Mesodermal cell (in vitro differentiated cells): ENCODE data around the gene RSPRY1.

Experiments used
- H3K27ac ChIP-seq: 2 replicates; pipeline ENCODE4 v1.7.0; 2013; ENCODE audit warnings: mild to moderate bottlenecking, low read depth, low read length, moderate library complexity; ENCODE audit not compliant: severe bottlenecking
- H3K36me3 ChIP-seq: 2 replicates; pipeline ENCODE4 v1.7.1; 2013; ENCODE audit warnings: mild to moderate bottlenecking, low read length, moderate library complexity; ENCODE audit not compliant: control insufficient read depth, insufficient read depth
- H3K4me1 ChIP-seq: one replicate; pipeline ENCODE4 v1.7.1; 2013; ENCODE audit warnings: mild to moderate bottlenecking, low read length; ENCODE audit not compliant: insufficient read depth, control insufficient read depth, poor library complexity, severe bottlenecking
- H3K4me3 ChIP-seq: 2 replicates; pipeline ENCODE4 v1.7.0; 2013; ENCODE audit warnings: low read length, control low read depth, mild to moderate bottlenecking; ENCODE audit not compliant: insufficient read depth, poor library complexity, severe bottlenecking; ENCODE audit errors: extremely low read depth
- H3K9me3 ChIP-seq: 2 replicates; pipeline ENCODE4 v1.7.1; 2013; ENCODE audit warnings: mild to moderate bottlenecking, low read length, moderate library complexity; ENCODE audit not compliant: control insufficient read depth
- WGBS, 2 experiments: methylation state at CpG; one replicate each; pipeline ENCODE4 v1.1.5; 2013; ENCODE audit warnings: missing lambda C conversion rate in 2 of 2; ENCODE audit not compliant: insufficient coverage in 2 of 2; 5-methylcytosine and 5-hydroxymethylcytosine counted together

The RSPRY1 gene

GRCh38 chr16:57167953-57168352 lies 18.2 kb upstream of the RSPRY1 start:
- H3K9me3 ChIP-seq = no peaks in the 10 kb centered on the region
- no peak overlapping the region for H3K27ac ChIP-seq
- 48 to 60% methylated on average over 1 to 2 of the region's 4 CpGs for WGBS, 2 experiments
- H3K36me3 ChIP-seq = peaks cover 78% of the 10 kb centered on the region
- peaks cover 3% of the 10 kb centered on the region for H3K4me1 ChIP-seq
- H3K4me3 ChIP-seq = no peak overlapping the region

GRCh38 chr16:57169327-57169726 lies 16.8 kb upstream of the RSPRY1 start:
- peaks cover 78% of the 10 kb centered on the region for H3K36me3 ChIP-seq
- H3K9me3 ChIP-seq = no peaks in the 10 kb centered on the region
- peaks cover 3% of the 10 kb centered on the region for H3K4me1 ChIP-seq
- H3K27ac ChIP-seq = peak overlapping the region; percentile 91
- no peak overlapping the region for H3K4me3 ChIP-seq

- H3K27ac ChIP-seq = no peak overlapping the region
- no peaks in the 10 kb centered on the region for H3K9me3 ChIP-seq
- WGBS, 2 experiments = 93 to 100% methylated on average over 2 to 3 of the region's 5 CpGs
- peaks cover 3% of the 10 kb centered on the region for H3K4me1 ChIP-seq
- peaks cover 52% of the 10 kb centered on the region for H3K36me3 ChIP-seq
- H3K4me3 ChIP-seq = no peak overlapping the region
Observed at GRCh38 chr16:57172721-57173290, 13.3 kb upstream of the RSPRY1 start.

GRCh38 chr16:57175896-57176295 lies 10.2 kb upstream of the RSPRY1 start:
- no peaks in the 10 kb centered on the region for H3K9me3 ChIP-seq
- peaks cover 7% of the 10 kb centered on the region for H3K4me1 ChIP-seq
- peak overlapping the region; percentile 23 for H3K27ac ChIP-seq
- H3K36me3 ChIP-seq = peaks cover 41% of the 10 kb centered on the region
- 93 to 96% methylated on average over 2 to 3 of the region's 5 CpGs for WGBS, 2 experiments
- no peak overlapping the region for H3K4me3 ChIP-seq

GRCh38 chr16:57178196-57178595 lies 7.9 kb upstream of the RSPRY1 start:
- no peak overlapping the region for H3K4me3 ChIP-seq

GRCh38 chr16:57178793-57179212 lies 7.3 kb upstream of the RSPRY1 start:
- Histone ChIP-seq H3K9me3 (no peaks in the 10 kb centered on the region), H3K27ac (no peak overlapping the region), H3K4me1 (peaks cover 7% of the 10 kb centered on the region), H3K36me3 (peaks cover 15% of the 10 kb centered on the region), H3K4me3 (no peak overlapping the region)
- WGBS, 2 experiments = 67 to 100% methylated on average over 1 to 3 of the region's 4 CpGs

More at GRCh38 chr16:57178196-57178595, 7.9 kb upstream of the RSPRY1 start:
- H3K36me3 ChIP-seq = peaks cover 21% of the 10 kb centered on the region
- H3K27ac ChIP-seq = no peak overlapping the region
- H3K9me3 ChIP-seq = no peaks in the 10 kb centered on the region
- WGBS, 2 experiments = 87% methylated on average over 3 of the region's 3 CpGs; no CpG with 5 or more reads in 1 of the 2 experiments
- H3K4me1 ChIP-seq = peaks cover 7% of the 10 kb centered on the region

- Histone ChIP-seq H3K27ac (peak overlapping the region; percentile 69), H3K4me1 (peaks cover 9% of the 10 kb centered on the region), H3K4me3 (no peak overlapping the region), H3K36me3 (peaks cover 10% of the 10 kb centered on the region), H3K9me3 (no peaks in the 10 kb centered on the region)
- WGBS, 2 experiments = 95 to 100% methylated on average over 2 of the region's 3 CpGs
Observed at GRCh38 chr16:57179215-57179828, 6.8 kb upstream of the RSPRY1 start.

GRCh38 chr16:57184113-57184512 lies 2.0 kb upstream of the RSPRY1 start:
- H3K4me1 ChIP-seq = peaks cover 19% of the 10 kb centered on the region
- no peak overlapping the region for H3K4me3 ChIP-seq
- no peak overlapping the region for H3K27ac ChIP-seq
- WGBS, 2 experiments = 100% methylated on average over 1 of the region's 4 CpGs; no CpG with 5 or more reads in 1 of the 2 experiments
- no peaks in the 10 kb centered on the region for H3K9me3 ChIP-seq
- peaks cover 9% of the 10 kb centered on the region for H3K36me3 ChIP-seq

GRCh38 chr16:57184887-57185445 lies 1.2 kb upstream of the RSPRY1 start:
- Histone ChIP-seq H3K27ac (no peak overlapping the region), H3K4me3 (peak overlapping the region; percentile 98), H3K9me3 (no peaks in the 10 kb centered on the region), H3K4me1 (peaks cover 16% of the 10 kb centered on the region), H3K36me3 (peaks cover 16% of the 10 kb centered on the region)
- 21 to 24% methylated on average over 15 of the region's 15 CpGs for WGBS, 2 experiments

GRCh38 chr16:57185446-57185944 lies 634 bp upstream of the RSPRY1 start:
- no peaks in the 10 kb centered on the region for H3K9me3 ChIP-seq
- peaks cover 16% of the 10 kb centered on the region for H3K36me3 ChIP-seq
- H3K4me3 ChIP-seq = peak overlapping the region; percentile 98
- H3K27ac ChIP-seq = peak overlapping the region; percentile 69
- H3K4me1 ChIP-seq = peaks cover 19% of the 10 kb centered on the region
- 0 to 1% methylated on average over 28 to 34 of the region's 37 CpGs for WGBS, 2 experiments
